Stimulated activated naive B cell treated with anti-CD40 and anti-IgM and Interleukin-4, amounts not matched to agents 10 μg/mL and 1 μg/mL and 100 μg/mL, for 72 hours (primary cell): ENCODE data around the gene KRT35.
A peak's percentile ranks its signal among the peaks of the same experiment; 100 is the strongest.

Source experiments
- ATAC-seq, 2 donors: fragments of 150-1000 bp; cut with Tn5 transposase; replicated peaks; 2 replicates each; pipeline ENCODE4 v1.10.0; 2021; ENCODE audit warnings: moderate library complexity in 1 of 2
- DNase-seq: peaks from one replicate; pipeline ENCODE4 v3.0.0; 2021
- H3K27ac Mint-ChIP-seq: one replicate; pipeline ENCODE4 v1.8.0; 2022; ENCODE audit warnings: mild to moderate bottlenecking, mixed read lengths
- H3K27me3 Mint-ChIP-seq, 2 donors: one replicate each; pipeline ENCODE4 v1.8.0; 2022; ENCODE audit warnings: mixed read lengths in 2 of 2
- H3K36me3 Mint-ChIP-seq, 2 donors: one replicate each; pipeline ENCODE4 v1.8.0; 2022; ENCODE audit warnings: mixed read lengths in 2 of 2, mild to moderate bottlenecking in 1 of 2
- H3K4me1 Mint-ChIP-seq, 2 donors: one replicate each; pipeline ENCODE4 v1.8.0; 2022; ENCODE audit warnings: mixed read lengths in 2 of 2, mild to moderate bottlenecking in 1 of 2
- H3K4me3 Mint-ChIP-seq, 2 donors: one replicate each; pipeline ENCODE4 v1.8.0; 2022; ENCODE audit warnings: mild to moderate bottlenecking in 2 of 2, mixed read lengths in 2 of 2, moderate library complexity in 1 of 2
- H3K9me3 Mint-ChIP-seq, 2 donors: one replicate each; pipeline ENCODE4 v1.8.0; 2022; ENCODE audit warnings: mixed read lengths in 2 of 2, mild to moderate bottlenecking in 1 of 2

Gene KRT35

DNA sequence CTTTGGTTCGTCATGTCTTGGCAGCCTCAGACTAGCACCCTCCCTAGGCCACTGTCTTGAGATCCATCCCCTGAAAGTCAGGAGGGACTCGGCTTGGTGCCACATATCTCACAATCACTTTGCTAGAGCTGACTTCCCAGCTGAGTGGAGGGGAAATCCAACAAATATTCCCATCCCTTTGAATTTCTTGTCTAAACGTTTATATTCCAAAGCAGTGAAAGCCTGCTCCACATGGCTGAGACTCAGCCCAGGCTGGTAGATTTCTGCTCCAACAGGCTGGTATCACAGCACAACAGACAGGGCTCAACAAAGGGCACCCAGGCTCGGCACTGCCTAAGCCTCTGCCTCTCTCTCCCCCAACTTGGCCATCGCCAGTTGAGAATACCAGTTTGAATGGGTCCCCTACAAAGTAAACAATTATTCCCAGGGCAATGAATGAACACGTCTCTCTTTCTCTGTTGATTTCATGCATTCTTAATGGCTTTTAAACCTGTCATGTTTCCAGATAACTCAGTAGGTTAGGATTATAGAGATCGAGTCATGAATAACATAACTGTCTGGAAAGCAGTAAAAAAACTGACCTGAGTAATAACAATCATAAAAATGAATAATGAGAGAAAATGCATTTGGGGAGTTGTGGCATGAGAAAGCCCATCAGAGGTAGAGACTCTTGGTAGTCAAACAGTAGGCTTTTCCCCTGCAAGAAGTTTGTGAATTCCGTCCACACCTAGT lies 23.5 kb upstream of the KRT35 start:
- Mint-ChIP-seq H3K27me3 (peaks cover 13 to 23% of the 10 kb centered on the region in 2 donors), H3K4me3 (no peak overlapping the region), H3K36me3 (no peaks in the 10 kb centered on the region), H3K9me3 (no peaks in the 10 kb centered on the region), H3K27ac (no peak overlapping the region), H3K4me1 (peaks cover 6 to 7% of the 10 kb centered on the region in 2 donors)
- no peak for ATAC-seq
- DNase-seq: no peak

DNA sequence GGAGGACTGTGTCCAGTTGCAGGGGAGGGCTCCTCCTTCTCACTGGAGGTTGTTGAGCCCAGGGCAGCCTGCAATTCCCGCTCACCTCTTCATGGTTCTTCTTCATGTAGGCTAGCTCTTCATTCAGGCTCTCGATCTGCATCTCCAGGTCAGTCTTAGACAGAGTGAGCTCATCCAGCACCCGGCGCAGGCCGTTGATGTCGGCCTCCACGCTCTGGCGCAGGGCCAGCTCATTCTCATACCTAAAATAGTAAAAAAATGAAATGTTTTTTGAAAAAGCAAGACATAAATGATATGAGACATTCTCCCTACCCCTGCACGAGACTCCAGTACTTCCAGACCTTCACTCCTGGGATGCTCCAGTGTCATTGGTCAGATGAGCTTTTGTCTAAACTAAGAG lies 22.3 kb upstream of the KRT35 start:
- no peak overlapping the region for H3K4me3 Mint-ChIP-seq
- no peak overlapping the region for H3K27ac Mint-ChIP-seq
- peaks cover 19 to 23% of the 10 kb centered on the region in 2 donors for H3K27me3 Mint-ChIP-seq
- DNase-seq (no peak), ATAC-seq (no peak)
- H3K36me3 Mint-ChIP-seq: no peaks in the 10 kb centered on the region
- H3K9me3 Mint-ChIP-seq: no peaks in the 10 kb centered on the region
- peaks cover 10 to 14% of the 10 kb centered on the region in 2 donors for H3K4me1 Mint-ChIP-seq

DNA sequence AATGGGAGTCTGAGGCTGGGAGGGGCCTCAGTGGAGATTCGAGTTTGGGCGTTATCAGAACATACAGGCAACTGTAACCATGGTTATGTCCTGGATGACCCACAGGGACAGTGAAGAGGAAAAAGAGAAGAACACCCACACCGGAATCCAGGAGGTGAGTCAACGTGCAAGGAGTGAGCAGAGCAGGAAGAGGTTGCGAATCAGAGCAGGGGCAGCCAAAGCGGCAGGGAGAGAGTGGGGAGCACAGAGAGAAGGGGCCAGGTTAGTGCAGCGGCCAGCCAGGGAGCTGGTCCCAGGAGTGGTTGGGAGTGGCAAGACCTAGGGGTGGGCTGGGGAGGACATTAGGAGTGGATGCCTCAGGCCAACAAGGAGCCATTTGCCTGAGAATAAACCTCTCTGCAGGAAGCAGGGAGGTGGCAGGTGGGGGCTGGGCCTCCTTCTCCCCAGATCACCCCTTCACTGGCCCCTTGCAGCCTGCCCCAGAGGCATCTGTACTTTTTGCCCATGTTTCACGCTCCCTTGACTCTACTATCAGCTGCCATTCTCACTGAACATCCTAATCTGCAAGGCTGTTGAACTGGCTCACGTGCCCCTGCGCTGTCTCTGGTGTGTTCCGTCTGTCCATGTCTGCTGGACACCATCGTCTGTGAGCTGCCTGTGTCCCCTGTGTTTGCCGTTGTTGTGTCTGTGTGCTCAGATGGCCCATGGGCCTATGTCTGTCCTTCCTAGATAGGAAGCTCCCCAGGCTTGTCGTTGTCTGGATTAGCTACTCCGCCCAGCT lies 19.4 kb upstream of the KRT35 start:
- DNase-seq (no peak), ATAC-seq (no peak)
- H3K4me1 Mint-ChIP-seq: peaks cover 12 to 16% of the 10 kb centered on the region in 2 donors
- no peaks in the 10 kb centered on the region for H3K36me3 Mint-ChIP-seq
- peaks cover 24 to 25% of the 10 kb centered on the region in 2 donors for H3K27me3 Mint-ChIP-seq
- no peak overlapping the region for H3K4me3 Mint-ChIP-seq
- H3K27ac Mint-ChIP-seq: no peak overlapping the region
- no peaks in the 10 kb centered on the region for H3K9me3 Mint-ChIP-seq

DNA sequence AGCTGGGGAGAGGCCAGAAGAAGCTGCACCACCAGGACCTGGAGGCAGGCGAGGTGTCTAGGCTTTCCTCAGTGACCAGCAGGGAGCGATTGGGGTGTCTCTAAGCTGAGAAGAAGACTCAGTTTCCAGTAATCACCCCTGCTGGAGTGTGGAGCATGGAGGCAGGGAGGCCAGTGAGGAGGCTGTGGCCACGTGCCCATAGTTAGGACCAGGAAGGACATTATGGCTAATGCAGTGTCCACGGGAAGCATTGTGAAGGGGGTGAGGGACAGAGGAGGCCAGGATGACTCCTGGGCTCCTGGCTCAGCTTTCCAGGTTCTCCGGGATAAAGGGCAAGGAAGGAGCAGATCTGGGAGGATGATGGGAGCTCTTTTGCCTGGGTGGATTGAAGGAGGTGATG lies 18.8 kb upstream of the KRT35 start:
- peaks cover 29 to 30% of the 10 kb centered on the region in 2 donors for H3K27me3 Mint-ChIP-seq
- no peak overlapping the region for H3K4me3 Mint-ChIP-seq
- no peak for DNase-seq
- no peaks in the 10 kb centered on the region for H3K9me3 Mint-ChIP-seq
- H3K4me1 Mint-ChIP-seq: peaks cover 12 to 16% of the 10 kb centered on the region in 2 donors
- H3K36me3 Mint-ChIP-seq: no peaks in the 10 kb centered on the region
- ATAC-seq: no peak
- no peak overlapping the region for H3K27ac Mint-ChIP-seq

DNA sequence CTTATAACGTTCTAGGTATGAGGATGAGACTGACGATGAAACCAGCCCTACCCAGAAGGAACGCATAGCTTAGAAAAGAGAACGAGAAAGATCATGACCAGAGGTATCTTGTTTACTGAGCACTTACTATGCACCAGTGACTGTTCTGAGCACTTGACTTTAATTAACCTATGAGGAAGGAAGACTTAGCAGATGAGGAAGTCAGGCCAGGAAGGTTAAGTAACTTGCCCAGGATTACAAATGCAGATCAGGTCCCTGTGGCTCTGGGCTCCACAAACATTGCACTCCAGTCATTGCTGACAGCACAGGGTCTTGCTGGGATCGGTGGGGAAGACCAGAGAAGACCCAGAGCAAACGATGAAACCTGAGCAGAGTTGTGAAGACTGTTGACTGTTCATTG lies 17.3 kb upstream of the KRT35 start:
- peak; percentile 52 to 55 for ATAC-seq

DNA sequence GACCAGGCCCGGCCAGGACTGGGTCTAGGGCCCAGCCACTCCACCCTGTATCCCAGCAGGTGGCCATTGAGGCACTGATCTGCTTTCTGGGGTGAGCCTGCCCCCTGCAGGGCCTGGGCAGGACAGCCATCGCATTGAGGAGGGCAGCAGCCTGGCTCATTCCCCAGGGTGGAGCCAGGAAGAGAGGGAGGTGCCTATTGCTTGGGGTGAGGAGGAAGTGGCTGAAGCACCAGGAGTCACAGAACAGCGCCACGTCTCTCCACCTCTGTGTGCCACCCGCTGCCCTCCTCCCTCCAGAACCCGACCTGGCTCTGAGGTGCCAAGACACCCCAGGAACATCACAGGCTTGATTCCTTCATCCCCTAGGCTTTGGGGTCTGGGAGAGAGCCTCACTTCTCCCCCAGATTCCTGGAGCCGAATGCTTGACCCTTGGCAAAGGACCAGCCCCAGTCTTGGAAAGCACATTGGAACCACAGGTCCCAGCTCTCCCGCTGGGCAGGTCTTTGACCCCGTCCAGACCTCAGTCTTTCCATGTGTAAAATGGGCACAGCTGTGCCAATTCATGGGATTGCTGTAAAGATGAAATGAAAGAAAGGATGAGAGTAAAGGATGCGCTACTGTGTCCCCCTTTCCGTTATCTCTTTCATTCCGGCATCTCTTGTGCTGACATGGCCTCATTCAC lies 16.0 kb upstream of the KRT35 start:
- H3K4me3 Mint-ChIP-seq: peak overlapping the region in 1 of 2 donors; percentile 49
- H3K9me3 Mint-ChIP-seq: no peaks in the 10 kb centered on the region
- no peaks in the 10 kb centered on the region for H3K36me3 Mint-ChIP-seq
- DNase-seq (peak; percentile 64), ATAC-seq (peak; percentile 97 to 98)
- peak overlapping the region; percentile 7 for H3K27ac Mint-ChIP-seq
- peaks cover 12 to 16% of the 10 kb centered on the region in 2 donors for H3K4me1 Mint-ChIP-seq
- peaks cover 38 to 39% of the 10 kb centered on the region in 2 donors for H3K27me3 Mint-ChIP-seq

More for the DNA sequence above, 17.3 kb upstream of the KRT35 start:
- DNase-seq: no peak
- peaks cover 12 to 16% of the 10 kb centered on the region in 2 donors for H3K4me1 Mint-ChIP-seq
- H3K27ac Mint-ChIP-seq: no peak overlapping the region
- H3K4me3 Mint-ChIP-seq: no peak overlapping the region
- no peaks in the 10 kb centered on the region for H3K9me3 Mint-ChIP-seq
- peaks cover 33 to 34% of the 10 kb centered on the region in 2 donors for H3K27me3 Mint-ChIP-seq
- H3K36me3 Mint-ChIP-seq: no peaks in the 10 kb centered on the region

DNA sequence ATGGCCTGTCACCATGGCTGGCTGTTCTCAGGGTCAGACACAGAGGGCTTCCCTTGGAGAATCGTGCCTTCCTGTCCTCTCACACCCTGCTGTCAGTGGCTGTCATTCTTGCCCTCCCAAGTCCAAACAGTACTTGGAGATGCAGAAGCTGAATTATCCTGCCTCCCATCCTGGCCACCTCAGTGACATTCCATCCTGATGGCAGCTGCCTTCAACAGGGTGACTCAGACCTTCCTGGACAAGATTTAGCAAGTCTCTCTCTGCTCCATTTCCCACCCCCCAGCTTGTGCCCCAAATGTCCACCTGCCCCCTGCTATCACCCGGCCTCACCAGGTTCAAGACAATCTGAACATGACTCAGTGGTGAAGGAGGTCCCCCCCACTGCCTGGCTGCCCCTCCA lies 13.6 kb upstream of the KRT35 start:
- Mint-ChIP-seq H3K9me3 (no peaks in the 10 kb centered on the region), H3K36me3 (no peaks in the 10 kb centered on the region)

DNA sequence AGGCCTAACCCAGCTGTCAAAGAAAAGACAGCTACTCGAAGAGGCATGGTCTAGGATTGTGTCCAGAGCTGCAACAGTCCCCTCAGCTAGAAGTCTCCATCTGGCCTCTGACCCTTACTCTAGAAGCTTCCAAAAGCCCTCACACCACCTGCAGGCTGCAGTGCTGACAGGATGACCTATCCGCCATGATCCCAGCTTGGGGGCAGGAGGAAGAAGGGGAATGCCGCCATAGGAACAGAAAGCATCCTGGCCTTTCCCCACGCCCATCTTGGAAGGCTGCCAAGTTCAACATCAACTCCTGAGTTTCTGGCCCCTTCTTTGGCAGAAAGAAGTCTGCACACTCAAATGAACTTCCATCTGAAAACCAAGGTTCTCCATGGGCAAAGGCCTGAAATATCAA lies 11.8 kb upstream of the KRT35 start:
- Mint-ChIP-seq H3K27me3 (peaks cover 17 to 20% of the 10 kb centered on the region in 2 donors), H3K36me3 (no peaks in the 10 kb centered on the region)

More for the DNA sequence above, 13.6 kb upstream of the KRT35 start:
- no peak for ATAC-seq
- no peak overlapping the region for H3K4me3 Mint-ChIP-seq
- H3K27me3 Mint-ChIP-seq: peaks cover 25 to 27% of the 10 kb centered on the region in 2 donors
- no peak overlapping the region for H3K27ac Mint-ChIP-seq
- peaks cover 16 to 18% of the 10 kb centered on the region in 2 donors for H3K4me1 Mint-ChIP-seq
- no peak for DNase-seq

DNA sequence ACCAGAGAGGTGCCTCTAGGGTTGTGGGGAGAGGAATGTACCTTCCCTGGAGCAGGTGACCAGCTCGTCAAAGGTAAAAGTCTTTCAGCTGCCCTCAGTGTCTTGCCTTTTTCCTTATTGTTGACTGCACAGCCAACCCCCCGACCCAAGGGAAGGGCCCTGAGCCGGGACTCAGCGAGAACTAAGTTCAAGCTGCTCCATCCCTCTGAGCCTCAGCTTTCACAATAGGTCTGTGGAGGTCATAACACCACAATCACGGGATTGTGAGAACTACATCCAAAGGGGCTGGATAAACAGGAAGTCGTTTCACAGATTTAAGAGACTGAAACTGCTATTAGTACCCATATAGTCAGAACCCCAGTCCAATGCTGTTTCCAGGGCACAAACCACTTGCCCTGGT lies 11.4 kb upstream of the KRT35 start:
- DNase-seq: no peak
- no peak for ATAC-seq
- no peak overlapping the region for H3K4me3 Mint-ChIP-seq
- no peaks in the 10 kb centered on the region for H3K9me3 Mint-ChIP-seq
- no peak overlapping the region for H3K27ac Mint-ChIP-seq
- no peaks in the 10 kb centered on the region for H3K36me3 Mint-ChIP-seq
- peaks cover 7 to 11% of the 10 kb centered on the region in 2 donors for H3K4me1 Mint-ChIP-seq
- peaks cover 17 to 20% of the 10 kb centered on the region in 2 donors for H3K27me3 Mint-ChIP-seq

More for the DNA sequence above, 11.8 kb upstream of the KRT35 start:
- no peak for DNase-seq
- Mint-ChIP-seq H3K4me3 (no peak overlapping the region), H3K27ac (no peak overlapping the region), H3K9me3 (no peaks in the 10 kb centered on the region), H3K4me1 (peaks cover 7 to 11% of the 10 kb centered on the region in 2 donors)
- ATAC-seq: no peak

DNA sequence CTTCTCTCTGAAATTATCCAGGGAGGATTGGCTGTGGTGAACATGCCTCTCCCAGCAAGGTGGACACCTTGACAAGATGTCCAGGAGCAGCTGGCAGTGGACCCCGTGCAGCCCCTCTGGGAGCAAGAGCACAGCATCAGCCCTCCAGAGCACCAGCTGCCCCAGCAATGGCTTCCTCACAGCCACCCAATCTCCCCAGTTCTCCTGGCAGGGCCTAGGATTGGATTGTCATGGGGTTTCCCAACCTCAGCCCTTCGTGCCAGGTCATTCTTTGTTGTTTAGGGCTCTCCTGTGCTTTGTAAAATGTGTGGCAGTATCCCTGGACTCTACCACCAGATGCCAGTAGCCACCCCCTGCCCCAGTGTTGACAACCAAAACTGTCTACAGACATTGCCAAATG lies 10.5 kb upstream of the KRT35 start:
- DNase-seq: no peak
- H3K27me3 Mint-ChIP-seq: peaks cover 19 to 20% of the 10 kb centered on the region in 2 donors
- ATAC-seq: no peak
- no peak overlapping the region for H3K4me3 Mint-ChIP-seq
- H3K4me1 Mint-ChIP-seq: peaks cover 0 to 6% of the 10 kb centered on the region in 2 donors
- H3K27ac Mint-ChIP-seq: no peak overlapping the region
- no peaks in the 10 kb centered on the region for H3K36me3 Mint-ChIP-seq
- no peaks in the 10 kb centered on the region for H3K9me3 Mint-ChIP-seq

DNA sequence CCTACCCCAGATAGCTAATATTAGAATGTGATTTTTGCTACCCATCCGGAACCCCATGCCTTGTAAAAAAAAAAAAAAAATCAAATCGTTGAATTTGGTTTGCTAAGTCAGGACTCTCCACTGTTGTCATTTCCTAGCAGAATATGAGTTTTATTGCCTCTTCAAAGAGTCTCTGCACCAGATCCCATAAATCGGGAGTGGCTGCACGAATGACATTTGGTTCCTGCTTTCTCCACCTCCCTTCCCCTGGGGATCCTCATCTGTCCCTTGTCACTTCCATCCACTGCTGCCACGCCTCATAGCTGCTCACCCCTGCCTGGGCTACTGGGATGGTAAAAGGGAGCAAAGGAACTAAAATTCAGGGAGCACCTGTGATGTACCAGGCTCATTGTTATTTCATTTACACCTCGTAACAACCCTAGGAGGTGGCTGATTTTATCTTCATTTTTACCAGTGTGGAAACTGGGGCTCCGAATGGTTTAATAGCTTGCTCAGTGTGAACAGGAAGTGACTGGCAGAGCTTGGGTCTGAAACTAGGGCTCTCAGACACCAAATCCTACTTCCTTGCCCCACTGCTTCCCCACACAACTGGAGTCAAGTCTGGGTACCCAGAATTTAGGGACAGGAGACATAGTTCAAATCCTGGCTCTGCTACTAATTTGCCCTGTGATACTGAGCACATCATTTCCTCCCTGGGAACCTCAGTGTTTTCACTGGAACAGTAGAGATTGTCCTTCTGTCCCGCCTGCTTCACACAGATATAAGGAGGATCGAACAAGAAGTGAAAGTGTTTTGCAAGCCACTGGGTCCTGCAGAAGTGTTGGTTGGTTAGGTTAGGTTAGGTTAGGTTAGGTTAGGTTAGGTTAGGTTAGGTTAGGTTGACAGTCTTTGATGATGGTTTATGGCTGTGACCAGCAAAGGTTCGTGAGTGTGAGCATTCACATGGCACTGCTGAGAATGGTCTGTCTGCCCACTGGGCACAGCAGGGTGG lies 9.3 kb upstream of the KRT35 start:
- ATAC-seq: no peak
- Mint-ChIP-seq H3K27me3 (peaks cover 28 to 29% of the 10 kb centered on the region in 2 donors), H3K4me1 (peaks cover 0 to 6% of the 10 kb centered on the region in 2 donors), H3K27ac (no peak overlapping the region), H3K9me3 (no peaks in the 10 kb centered on the region), H3K36me3 (no peaks in the 10 kb centered on the region), H3K4me3 (no peak overlapping the region)
- DNase-seq: no peak

DNA sequence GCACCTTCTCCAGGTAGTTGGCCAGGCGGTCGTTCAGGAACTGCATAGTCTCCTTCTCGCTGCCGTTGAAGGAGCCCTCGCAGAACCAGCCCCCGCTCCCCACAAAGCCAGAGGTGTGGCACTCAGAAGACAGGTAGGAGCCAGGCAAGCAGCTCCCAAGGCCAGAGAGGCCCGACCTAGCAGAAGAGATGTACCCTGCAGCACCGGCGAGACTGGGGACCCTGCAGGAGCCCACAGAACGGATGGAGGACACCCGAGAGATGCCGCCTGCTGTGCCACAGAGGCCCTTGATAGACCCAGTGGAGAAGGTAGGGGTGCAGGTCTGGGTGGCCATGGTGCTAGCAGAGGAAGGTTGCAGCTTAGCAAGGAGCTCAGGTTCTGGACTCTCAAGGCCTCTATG lies 8.6 kb upstream of the KRT35 start, which contains the start of gene KRT36:
Gene KRT36 (minus strand): TSS at position 380 of the 400 bp plus-strand sequence. CDS start 46 bp downstream, at position 334.
- no peaks in the 10 kb centered on the region for H3K9me3 Mint-ChIP-seq
- H3K27me3 Mint-ChIP-seq: peaks cover 27 to 29% of the 10 kb centered on the region in 2 donors
- no peaks in the 10 kb centered on the region for H3K36me3 Mint-ChIP-seq
- ATAC-seq: no peak
- peaks cover 0 to 6% of the 10 kb centered on the region in 2 donors for H3K4me1 Mint-ChIP-seq
- no peak within 1 kb of the TSS for H3K4me3 Mint-ChIP-seq
- H3K27ac Mint-ChIP-seq: no peak within 1 kb of the TSS
- no peak for DNase-seq

DNA sequence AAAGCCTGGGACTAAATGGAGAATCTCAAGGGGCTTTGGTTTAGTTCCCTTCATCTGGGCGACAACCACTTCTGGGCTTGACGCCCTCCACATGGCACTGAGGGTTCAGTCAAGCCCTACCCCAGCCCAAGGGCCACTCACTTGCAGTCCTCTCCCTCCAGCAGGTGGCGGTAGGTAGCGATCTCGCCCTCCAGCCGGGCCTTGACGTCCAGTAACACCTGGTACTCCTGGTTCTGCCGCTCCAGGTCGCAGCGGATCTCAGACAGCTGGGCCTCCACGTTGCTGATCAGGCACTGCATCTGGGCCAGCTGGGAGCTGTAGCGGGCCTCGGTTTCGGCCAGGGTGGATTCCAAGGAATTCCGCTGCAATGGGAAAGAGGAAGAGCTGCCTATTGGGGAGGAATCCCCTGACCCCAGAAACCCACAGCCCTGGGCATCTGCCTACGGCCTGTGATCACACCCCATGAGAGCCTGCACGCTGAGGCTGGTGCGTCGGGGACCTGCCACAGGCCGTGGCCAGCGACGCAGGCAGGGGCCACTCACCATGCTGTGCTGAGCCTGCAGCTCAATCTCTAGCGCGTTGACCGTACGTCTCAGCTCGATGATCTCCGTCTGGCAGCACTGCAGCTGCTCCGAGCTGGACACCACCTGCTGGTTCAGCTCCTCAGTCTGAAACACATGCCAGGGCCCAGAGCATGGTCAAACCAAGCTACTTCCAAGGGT lies 6.0 kb upstream of the KRT35 start:
- Mint-ChIP-seq H3K4me1 (peaks cover 0 to 6% of the 10 kb centered on the region in 2 donors), H3K9me3 (no peaks in the 10 kb centered on the region), H3K27ac (no peak overlapping the region), H3K27me3 (peaks cover 21 to 26% of the 10 kb centered on the region in 2 donors), H3K4me3 (no peak overlapping the region), H3K36me3 (no peaks in the 10 kb centered on the region)
- ATAC-seq (peak in 1 of 2 donors; percentile 48), DNase-seq (no peak)
